Tibial nerve (tissue), 4 donors: ENCODE results near the gene PTBP3. TPM values are rescaled to one million over a fixed set of nuclear protein-coding genes. Genes with fewer than 3 reads are reported as not detected.

ENCODE experiments used
- DNase-seq, 2 donors: peaks; one replicate each; pipeline ENCODE4 v3.0.0-alpha.2; 2019; ENCODE audit warnings: low spot score in 2 of 2
- H3K27ac ChIP-seq, 4 donors: fragments of 200-600 bp; sonication (generic) in 3 of 4; one replicate each; pipeline ENCODE4 v1.5.1; 2017 to 2019; ENCODE audit warnings: mild to moderate bottlenecking in 1 of 4
- H3K27me3 ChIP-seq, 2 donors: fragments of 200-600 bp; sonication (generic) in 1 of 2; one replicate each; pipeline versions ENCODE4 v1.5.1 to v1.6.0; 2017 to 2019
- H3K36me3 ChIP-seq, 3 donors: fragments of 200-600 bp; sonication (generic); one replicate each; pipeline ENCODE4 v1.5.1; 2018 to 2019
- H3K4me1 ChIP-seq, 4 donors: fragments of 200-600 bp; sonication (generic) in 3 of 4; one replicate each; pipeline ENCODE4 v1.5.1; 2017 to 2019
- H3K4me3 ChIP-seq, 4 donors: fragments of 200-600 bp; sonication (generic) in 3 of 4; one replicate each; pipeline ENCODE4 v1.5.1; 2017 to 2019; ENCODE audit warnings: mild to moderate bottlenecking in 1 of 4, moderate library complexity in 1 of 4
- H3K9me3 ChIP-seq, 4 donors: fragments of 200-600 bp; sonication (generic) in 3 of 4; one replicate each; pipeline ENCODE4 v1.5.1; 2017 to 2019
- EP300 ChIP-seq, 2 donors: sonication (generic); formaldehyde crosslinking; IDR thresholded peaks; one replicate each; pipeline ENCODE4 v1.6.1; 2017; ENCODE audit warnings: antibody characterized with exemption in 2 of 2, mild to moderate bottlenecking in 1 of 2
- POLR2A ChIP-seq, 2 donors: fragments of 450-650 bp; IDR thresholded peaks; one replicate each; pipeline ENCODE4 v1.6.1; 2017; ENCODE audit warnings: antibody characterized with exemption in 2 of 2, mild to moderate bottlenecking in 2 of 2, moderate library complexity in 2 of 2
- WGBS, 2 donors: methylation state at CpG; one replicate each; pipeline ENCODE4 v1.1.5; 2018; 5-methylcytosine and 5-hydroxymethylcytosine counted together
- total RNA-seq, 4 donors: library from RNA; depleted of rRNA; stranded (reverse); fragments of >200 nt; gene quantifications; one replicate each; pipeline ENCODE4 v1.1.0, GENCODE V29; 2016
- TF ChIP-seq, protein P1 (sequence below), 5 experiments: fragments of 200-600 bp in 3 of 5; fragments of 450-650 bp in 2 of 5; sonication (generic) in 3 of 5; IDR thresholded peaks; one replicate each; pipeline ENCODE4 v1.5.1; 2016 to 2019; ENCODE audit warnings: antibody characterized with exemption in 5 of 5, mild to moderate bottlenecking in 3 of 5, moderate library complexity in 2 of 5

Gene PTBP3
- total RNA-seq, 4 donors from 2014 or later = 25.9 to 46.5 (median 31.8) TPM

GRCh38 chr9:112249277-112249676, 84.1 kb downstream of the PTBP3 start:
- Histone ChIP-seq H3K36me3 (peaks cover 0 to 13% (median 0%) of the 10 kb centered on the region in 3 donors), H3K27me3 (no peaks in the 10 kb centered on the region), H3K4me1 (no peaks in the 10 kb centered on the region), H3K4me3 (no peak overlapping the region), H3K27ac (no peak overlapping the region), H3K9me3 (no peaks in the 10 kb centered on the region)
- 93 to 96% methylated on average over 1 of the region's 1 CpG for WGBS, 2 donors
- DNase-seq = no peak
- TF ChIP-seq, protein P1, sequence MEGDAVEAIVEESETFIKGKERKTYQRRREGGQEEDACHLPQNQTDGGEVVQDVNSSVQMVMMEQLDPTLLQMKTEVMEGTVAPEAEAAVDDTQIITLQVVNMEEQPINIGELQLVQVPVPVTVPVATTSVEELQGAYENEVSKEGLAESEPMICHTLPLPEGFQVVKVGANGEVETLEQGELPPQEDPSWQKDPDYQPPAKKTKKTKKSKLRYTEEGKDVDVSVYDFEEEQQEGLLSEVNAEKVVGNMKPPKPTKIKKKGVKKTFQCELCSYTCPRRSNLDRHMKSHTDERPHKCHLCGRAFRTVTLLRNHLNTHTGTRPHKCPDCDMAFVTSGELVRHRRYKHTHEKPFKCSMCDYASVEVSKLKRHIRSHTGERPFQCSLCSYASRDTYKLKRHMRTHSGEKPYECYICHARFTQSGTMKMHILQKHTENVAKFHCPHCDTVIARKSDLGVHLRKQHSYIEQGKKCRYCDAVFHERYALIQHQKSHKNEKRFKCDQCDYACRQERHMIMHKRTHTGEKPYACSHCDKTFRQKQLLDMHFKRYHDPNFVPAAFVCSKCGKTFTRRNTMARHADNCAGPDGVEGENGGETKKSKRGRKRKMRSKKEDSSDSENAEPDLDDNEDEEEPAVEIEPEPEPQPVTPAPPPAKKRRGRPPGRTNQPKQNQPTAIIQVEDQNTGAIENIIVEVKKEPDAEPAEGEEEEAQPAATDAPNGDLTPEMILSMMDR (IDR thresholded peaks at IDR 0.05) = no peak
- TF ChIP-seq EP300 (IDR thresholded peaks at IDR 0.05) (no peak), POLR2A (IDR thresholded peaks at IDR 0.05) (no peak)

DNA sequence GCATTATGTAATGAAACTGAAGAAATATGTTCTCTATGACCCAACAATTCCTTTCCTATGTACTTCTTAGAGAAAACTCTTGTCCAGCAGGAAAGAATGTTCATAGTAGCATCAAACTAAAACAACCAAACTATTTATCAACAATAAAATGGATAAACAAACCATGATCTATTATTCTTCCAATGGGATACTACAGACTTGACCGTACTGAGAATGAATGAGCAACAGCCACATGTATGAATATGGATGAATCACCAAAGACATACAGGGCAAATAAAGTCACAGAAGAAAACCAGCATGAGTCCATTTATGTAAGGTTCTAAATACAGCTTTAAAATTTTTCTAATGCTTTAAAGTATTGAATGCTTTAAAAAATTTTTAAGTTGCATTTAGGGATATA, 84.7 kb downstream of the PTBP3 start:
- Histone ChIP-seq H3K9me3 (no peaks in the 10 kb centered on the region), H3K36me3 (peaks cover 0 to 13% (median 0%) of the 10 kb centered on the region in 3 donors), H3K4me1 (no peaks in the 10 kb centered on the region), H3K4me3 (no peak overlapping the region), H3K27me3 (no peaks in the 10 kb centered on the region), H3K27ac (no peak overlapping the region)
- TF ChIP-seq POLR2A (IDR thresholded peaks at IDR 0.05) (no peak), EP300 (IDR thresholded peaks at IDR 0.05) (no peak)
- TF ChIP-seq, protein P1 (IDR thresholded peaks at IDR 0.05) = no peak
- WGBS, 2 donors = 54 to 59% methylated on average over 1 of the region's 1 CpG
- no peak for DNase-seq

DNA sequence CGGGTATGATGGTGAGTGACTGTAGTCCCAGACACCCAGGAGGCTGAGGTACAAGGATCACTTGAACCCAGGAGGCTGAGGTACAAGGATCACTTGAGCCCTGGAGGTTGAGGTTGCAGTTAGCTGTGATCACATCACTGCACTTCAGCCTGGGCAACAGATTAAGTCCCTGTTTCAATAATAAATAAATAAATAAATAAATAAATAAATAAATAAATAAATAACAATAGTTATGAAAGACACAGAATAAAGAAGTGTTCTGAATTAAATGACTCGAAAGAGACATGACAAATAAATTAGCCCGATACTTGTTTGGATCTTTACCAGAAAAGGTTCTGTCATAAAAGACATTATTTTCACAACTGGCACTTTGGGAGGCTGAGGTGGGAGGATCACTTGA, 86.3 kb downstream of the PTBP3 start:
- TF ChIP-seq EP300 (IDR thresholded peaks at IDR 0.05) = no peak
- TF ChIP-seq, protein P1 (IDR thresholded peaks at IDR 0.05) = no peak
- TF ChIP-seq POLR2A (IDR thresholded peaks at IDR 0.05) = no peak
- Histone ChIP-seq H3K4me3 (no peak overlapping the region), H3K36me3 (peaks cover 0 to 13% (median 0%) of the 10 kb centered on the region in 3 donors), H3K27me3 (no peaks in the 10 kb centered on the region), H3K27ac (no peak overlapping the region), H3K4me1 (no peaks in the 10 kb centered on the region), H3K9me3 (no peaks in the 10 kb centered on the region)
- no peak for DNase-seq
- WGBS, 2 donors = 95 to 98% methylated on average over 3 of the region's 3 CpGs

DNA sequence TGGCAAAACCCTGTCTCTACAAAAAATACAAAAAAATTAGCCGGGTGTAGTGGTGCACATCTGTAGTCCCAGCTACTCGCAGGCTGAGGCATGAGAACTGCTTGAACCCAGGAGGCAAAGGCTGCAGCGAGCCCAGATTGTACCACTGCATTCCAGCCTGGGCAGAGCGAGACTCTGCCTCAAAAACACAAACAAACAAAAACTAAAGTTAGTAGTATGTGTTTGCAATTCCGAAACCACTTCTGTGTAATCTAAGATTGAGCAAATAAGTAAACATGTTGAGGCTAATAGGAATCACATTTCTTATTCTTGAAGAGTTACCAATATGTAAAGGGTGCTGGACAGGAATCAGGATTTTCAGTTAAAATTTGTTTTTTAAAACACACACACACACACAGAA, 88.3 kb downstream of the PTBP3 start:
- Histone ChIP-seq H3K36me3 (peaks cover 0 to 13% (median 0%) of the 10 kb centered on the region in 3 donors), H3K27ac (no peak overlapping the region), H3K4me3 (no peak overlapping the region), H3K4me1 (no peaks in the 10 kb centered on the region), H3K9me3 (no peaks in the 10 kb centered on the region), H3K27me3 (no peaks in the 10 kb centered on the region)
- TF ChIP-seq POLR2A (IDR thresholded peaks at IDR 0.05) (no peak), EP300 (IDR thresholded peaks at IDR 0.05) (no peak)
- TF ChIP-seq, protein P1 (IDR thresholded peaks at IDR 0.05) = no peak
- DNase-seq = no peak
- 92 to 93% methylated on average over 5 of the region's 5 CpGs for WGBS, 2 donors

GRCh38 chr9:112242147-112242804, 91.1 kb downstream of the PTBP3 start:
- H3K4me1 ChIP-seq = no peaks in the 10 kb centered on the region

More at GRCh38 chr9:112242147-112242804, 91.1 kb downstream of the PTBP3 start:
- no peaks in the 10 kb centered on the region for H3K27me3 ChIP-seq
- TF ChIP-seq, protein P1 (IDR thresholded peaks at IDR 0.05) = no peak
- peaks cover 0 to 30% (median 0%) of the 10 kb centered on the region in 3 donors for H3K36me3 ChIP-seq
- 97 to 98% methylated on average over 6 of the region's 6 CpGs for WGBS, 2 donors
- no peak overlapping the region for H3K4me3 ChIP-seq
- no peaks in the 10 kb centered on the region for H3K9me3 ChIP-seq
- no peak for DNase-seq
- no peak overlapping the region for H3K27ac ChIP-seq
